Spinal cord (tissue), 10 donors: ENCODE measurements around the gene GOLGA8K. TPM values are rescaled to one million over a fixed set of nuclear protein-coding genes. Genes with fewer than 3 reads are reported as not detected.
"Not testable (repeated sequence)": the region's sequence is repeated elsewhere in the genome, so short reads cannot be mapped to it uniquely, and the experiment has no call there.

Experiments used
- DNase-seq, 6 donors: peaks; one replicate each; pipeline versions ENCODE4 v3.0.0 to v3.0.0-alpha.2; 2013 to 2015; ENCODE audit warnings: low spot score in 6 of 6, low read depth in 4 of 6
- H3K27ac ChIP-seq: one replicate; pipeline ENCODE4 v1.5.1; 2013; ENCODE audit warnings: low read depth, low read length, control low read depth
- H3K27me3 ChIP-seq: one replicate; pipeline ENCODE4 v1.6.1; 2013; ENCODE audit warnings: low read length; ENCODE audit not compliant: control insufficient read depth, insufficient read depth
- H3K36me3 ChIP-seq: one replicate; pipeline ENCODE4 v1.6.1; 2013; ENCODE audit warnings: low read length; ENCODE audit not compliant: control insufficient read depth, insufficient read depth
- H3K4me1 ChIP-seq: one replicate; pipeline ENCODE4 v1.6.1; 2013; ENCODE audit warnings: low read length; ENCODE audit not compliant: control insufficient read depth, insufficient read depth
- H3K4me3 ChIP-seq: one replicate; pipeline ENCODE4 v1.5.1; 2013; ENCODE audit warnings: low read depth, low read length, control low read depth
- H3K9me3 ChIP-seq: one replicate; pipeline ENCODE4 v1.6.1; 2013; ENCODE audit warnings: low read length; ENCODE audit not compliant: control insufficient read depth, insufficient read depth
- WGBS: methylation state at CpG from one replicate; pipeline ENCODE4 v1.1.5; 2013; ENCODE audit warnings: missing lambda C conversion rate; ENCODE audit not compliant: insufficient coverage; 5-methylcytosine and 5-hydroxymethylcytosine counted together
- long read RNA-seq, 4 donors: transcript quantifications; one replicate each; lab custom pipeline, GENCODE V29; 2026
- polyA plus RNA-seq, 2 donors: library from polyadenylated mRNA; unstranded; fragments of 120-200 nt; gene quantifications; one replicate each; pipeline ENCODE4 v1.2.1, GENCODE V29; 2013; ENCODE audit not compliant: insufficient read length in 2 of 2
- total RNA-seq, 2 donors: library from RNA; depleted of rRNA in 1 of 2; stranded (reverse); fragments of 120-200 nt in 1 of 2; fragments of >200 nt in 1 of 2; gene quantifications; one replicate each; pipeline versions ENCODE4 v1.2.3 to v1.2.4, GENCODE V29; 2013 to 2014
- donor health status: healthy.

The GOLGA8K gene
- total RNA-seq (1 to 10 TPM in 1 of 2 donors, under 1 TPM in 1; 0.50 to 1.9 TPM), polyA plus RNA-seq (1 to 10 TPM; 2.7 to 4.8 TPM)
- long read RNA-seq, donor 1, result 0 reads
- long read RNA-seq, donor 2, result 0 reads
- long read RNA-seq, donor 3, result 0 reads
- long read RNA-seq, donor 4, result 0 reads

GRCh38 chr15:32403192-32403591 lies at the start of gene GOLGA8K:
TSS of gene GOLGA8K (minus strand) at chr15:32403292. CDS start at chr15:32403194, 98 bp downstream.
- H3K9me3 ChIP-seq, H3K4me3 ChIP-seq, H3K27me3 ChIP-seq, H3K4me1 ChIP-seq, H3K36me3 ChIP-seq, DNase-seq, H3K27ac ChIP-seq: not testable (repeated sequence)
- no CpG with 5 or more reads among the region's 8 CpGs for WGBS

GRCh38 chr15:32440445-32440977 lies 37.4 kb upstream of the GOLGA8K start:
- DNase-seq, H3K9me3 ChIP-seq, H3K27ac ChIP-seq, H3K36me3 ChIP-seq, H3K4me1 ChIP-seq, H3K4me3 ChIP-seq, H3K27me3 ChIP-seq: not testable (repeated sequence)
- no CpG with 5 or more reads among the region's 12 CpGs for WGBS

- no CpG with 5 or more reads among the region's 73 CpGs for WGBS
- H3K27ac ChIP-seq, DNase-seq, H3K36me3 ChIP-seq, H3K27me3 ChIP-seq, H3K9me3 ChIP-seq, H3K4me1 ChIP-seq, H3K4me3 ChIP-seq: not testable (repeated sequence)
Measured at GRCh38 chr15:32434102-32434963, 31.2 kb upstream of the GOLGA8K start.

GRCh38 chr15:32427635-32428034 lies 24.5 kb upstream of the GOLGA8K start:
- not testable (repeated sequence) for DNase-seq, H3K27ac ChIP-seq, H3K4me1 ChIP-seq, H3K36me3 ChIP-seq, H3K27me3 ChIP-seq, H3K4me3 ChIP-seq, H3K9me3 ChIP-seq
- no CpG with 5 or more reads among the region's 4 CpGs for WGBS

GRCh38 chr15:32426511-32426910 lies 23.4 kb upstream of the GOLGA8K start:
- DNase-seq, result peak in 2 of 6 donors; percentile 0
- WGBS, result no CpG with 5 or more reads among the region's 4 CpGs
- not testable (repeated sequence) for H3K36me3 ChIP-seq, H3K27ac ChIP-seq, H3K27me3 ChIP-seq, H3K4me1 ChIP-seq, H3K9me3 ChIP-seq, H3K4me3 ChIP-seq

- no CpG with 5 or more reads among the region's 3 CpGs for WGBS
- H3K4me3 ChIP-seq, H3K9me3 ChIP-seq, H3K27me3 ChIP-seq, H3K36me3 ChIP-seq, DNase-seq, H3K4me1 ChIP-seq, H3K27ac ChIP-seq: not testable (repeated sequence)
Measured at GRCh38 chr15:32407903-32408302, 4.8 kb upstream of the GOLGA8K start.

- H3K36me3 ChIP-seq, H3K4me1 ChIP-seq, H3K9me3 ChIP-seq, DNase-seq, H3K27me3 ChIP-seq, H3K27ac ChIP-seq, H3K4me3 ChIP-seq: not testable (repeated sequence)
- WGBS, result no CpG with 5 or more reads among the region's 8 CpGs
Measured at GRCh38 chr15:32396522-32396921, 6.6 kb downstream of the GOLGA8K start.

- not testable (repeated sequence) for H3K27ac ChIP-seq, H3K4me3 ChIP-seq, H3K4me1 ChIP-seq, H3K36me3 ChIP-seq, H3K9me3 ChIP-seq, DNase-seq, H3K27me3 ChIP-seq
- WGBS, result no CpG with 5 or more reads among the region's 5 CpGs
Measured at GRCh38 chr15:32394745-32395144, 8.3 kb downstream of the GOLGA8K start.

GRCh38 chr15:32388050-32388648 lies 14.9 kb downstream of the GOLGA8K start:
- H3K9me3 ChIP-seq, H3K36me3 ChIP-seq, H3K4me1 ChIP-seq, H3K27me3 ChIP-seq, H3K4me3 ChIP-seq, H3K27ac ChIP-seq, DNase-seq: not testable (repeated sequence)
- WGBS, result no CpG with 5 or more reads among the region's 14 CpGs
